Erythroblast (primary cell): ENCODE data around the gene SLC52A1.

Source experiments
- GATA1 ChIP-seq: IDR thresholded peaks from 2 replicates; pipeline ENCODE4 v1.6.1; 2011; ENCODE audit warnings: low read depth, mild to moderate bottlenecking, control low read depth, low read length, moderate library complexity
- POLR2A ChIP-seq: IDR thresholded peaks from 2 replicates; pipeline ENCODE4 v1.6.1; 2011; ENCODE audit warnings: mild to moderate bottlenecking, low read length

- TF ChIP-seq POLR2A (no peak), GATA1 (no peak)
Measured at GRCh38 chr17:5069724-5070123, 34.5 kb upstream of the SLC52A1 start.
